GM20000 (cell line): ENCODE data around the gene CAMKMT.

Experiments
- DNase-seq: peaks from one replicate; pipeline ENCODE4 v3.0.0; 2012; ENCODE audit warnings: low spot score
- TF ChIP-seq, protein P1 (sequence below): IDR thresholded peaks from 2 replicates; pipeline ENCODE4 v1.5.1; 2012; ENCODE audit warnings: mild to moderate bottlenecking, control low read depth; ENCODE audit errors: extremely low read depth, missing control alignments

The CAMKMT gene

DNA sequence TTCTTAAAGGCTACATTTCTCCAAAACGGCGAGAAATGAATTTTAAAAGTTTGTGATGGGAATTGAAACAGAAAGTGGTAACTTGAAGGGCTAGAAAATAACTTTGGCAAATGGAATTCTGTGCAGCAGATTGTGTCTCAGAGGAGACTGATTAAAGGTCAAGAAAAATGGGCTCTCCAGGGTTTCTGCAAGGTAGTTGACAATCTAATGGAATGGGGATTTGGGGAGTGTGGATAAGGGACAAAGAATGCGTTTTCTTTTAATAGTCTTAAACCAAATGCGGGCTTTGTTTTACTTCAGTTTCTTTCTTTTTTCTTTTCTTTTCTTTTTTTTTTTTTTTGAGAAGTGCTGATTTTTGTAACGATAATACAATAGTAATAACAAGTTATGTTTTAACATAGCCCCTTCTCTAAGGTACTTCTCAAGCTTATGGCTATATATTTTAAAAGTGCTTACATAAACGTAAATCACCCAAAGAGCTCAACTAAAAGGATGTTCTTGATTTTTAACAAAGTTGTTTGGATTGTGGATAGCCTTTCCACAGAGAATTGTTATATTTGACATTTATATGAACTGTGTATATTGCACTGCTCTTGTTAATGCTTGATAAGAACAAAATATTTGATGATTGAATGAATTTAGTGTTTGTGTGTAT, 36.6 kb downstream of the CAMKMT start:
- TF ChIP-seq, protein P1, sequence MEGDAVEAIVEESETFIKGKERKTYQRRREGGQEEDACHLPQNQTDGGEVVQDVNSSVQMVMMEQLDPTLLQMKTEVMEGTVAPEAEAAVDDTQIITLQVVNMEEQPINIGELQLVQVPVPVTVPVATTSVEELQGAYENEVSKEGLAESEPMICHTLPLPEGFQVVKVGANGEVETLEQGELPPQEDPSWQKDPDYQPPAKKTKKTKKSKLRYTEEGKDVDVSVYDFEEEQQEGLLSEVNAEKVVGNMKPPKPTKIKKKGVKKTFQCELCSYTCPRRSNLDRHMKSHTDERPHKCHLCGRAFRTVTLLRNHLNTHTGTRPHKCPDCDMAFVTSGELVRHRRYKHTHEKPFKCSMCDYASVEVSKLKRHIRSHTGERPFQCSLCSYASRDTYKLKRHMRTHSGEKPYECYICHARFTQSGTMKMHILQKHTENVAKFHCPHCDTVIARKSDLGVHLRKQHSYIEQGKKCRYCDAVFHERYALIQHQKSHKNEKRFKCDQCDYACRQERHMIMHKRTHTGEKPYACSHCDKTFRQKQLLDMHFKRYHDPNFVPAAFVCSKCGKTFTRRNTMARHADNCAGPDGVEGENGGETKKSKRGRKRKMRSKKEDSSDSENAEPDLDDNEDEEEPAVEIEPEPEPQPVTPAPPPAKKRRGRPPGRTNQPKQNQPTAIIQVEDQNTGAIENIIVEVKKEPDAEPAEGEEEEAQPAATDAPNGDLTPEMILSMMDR, result no peak
- no peak for DNase-seq

DNA sequence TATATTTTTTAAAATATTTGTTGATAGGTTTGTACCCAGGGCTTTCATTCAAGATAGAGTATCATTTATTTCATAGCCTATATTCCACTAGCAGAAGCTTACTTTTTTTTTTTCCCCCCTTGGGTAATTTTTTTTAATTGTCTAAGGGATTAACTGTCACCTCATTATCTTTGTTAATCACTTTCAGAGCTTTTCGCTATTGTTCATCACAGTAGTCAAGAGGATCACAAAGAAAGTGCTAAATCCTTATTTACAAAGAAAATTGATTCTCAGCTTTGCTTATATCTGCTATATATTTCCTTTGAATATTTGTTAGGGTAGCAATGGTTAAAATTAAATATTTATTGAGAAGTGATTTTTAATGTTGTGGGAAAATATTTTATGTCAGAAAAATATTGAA, 59.0 kb downstream of the CAMKMT start:
- DNase-seq, result no peak

DNA sequence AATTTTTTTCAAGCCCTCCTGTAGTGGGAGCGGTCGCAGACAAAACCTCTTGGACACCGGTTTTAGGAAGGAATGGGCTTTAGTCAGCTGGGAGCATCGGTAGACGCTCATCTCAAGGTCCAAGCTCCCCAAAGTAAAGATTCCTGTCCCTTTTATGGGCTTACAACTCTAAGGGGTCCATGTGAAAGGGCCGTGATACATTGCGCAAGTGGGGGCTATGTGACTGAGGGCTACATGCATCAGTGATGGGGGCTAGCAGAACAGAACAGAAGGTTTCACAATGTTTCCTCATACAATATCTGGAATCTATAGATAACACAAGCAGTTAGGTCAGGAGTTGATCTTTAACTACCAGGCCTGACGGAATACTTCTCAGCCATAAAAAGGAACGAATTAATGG, 62.5 kb downstream of the CAMKMT start:
- no peak for DNase-seq
- TF ChIP-seq, protein P1, result no peak

More for the DNA sequence above, 59.0 kb downstream of the CAMKMT start:
- TF ChIP-seq, protein P1, result no peak

DNA sequence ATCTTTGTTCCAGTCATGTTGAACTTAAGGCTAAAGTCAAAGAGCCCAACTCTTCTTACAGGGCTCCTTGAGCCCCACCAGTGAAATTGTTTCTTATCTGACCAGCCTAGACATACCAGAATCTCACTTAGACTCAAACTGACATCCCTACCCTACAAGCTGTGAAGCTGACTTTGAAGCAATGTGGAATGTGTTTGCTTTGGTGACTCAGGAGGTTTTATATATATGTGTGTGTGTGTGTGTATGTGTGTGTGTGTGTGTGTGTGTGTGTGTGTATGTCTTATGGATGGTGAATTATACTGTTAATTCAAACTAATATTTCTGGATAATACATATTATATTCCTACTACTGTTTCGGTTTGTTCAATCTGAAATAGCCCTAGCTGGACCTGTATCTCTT, 67.3 kb downstream of the CAMKMT start:
- DNase-seq, result no peak
- TF ChIP-seq, protein P1, result no peak

DNA sequence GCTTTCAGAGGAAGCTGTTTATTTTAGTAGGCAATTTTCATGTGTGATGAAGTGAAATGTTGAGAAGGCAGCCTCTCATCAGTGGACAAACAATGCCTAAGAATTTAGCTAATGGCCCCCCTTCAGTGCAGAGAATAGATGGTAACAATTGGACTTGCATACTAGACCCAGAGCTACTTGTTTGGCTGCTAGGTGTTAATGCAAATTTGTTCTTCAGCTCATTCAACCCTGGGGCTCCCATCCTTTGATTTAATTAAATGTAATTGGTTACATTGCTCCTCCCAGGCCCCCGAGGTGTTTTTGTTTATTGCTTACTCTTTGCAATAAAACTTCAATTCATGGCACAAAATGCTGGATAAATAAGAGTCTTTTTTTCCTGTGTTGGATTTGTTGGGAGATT, 68.6 kb downstream of the CAMKMT start:
- TF ChIP-seq, protein P1, result no peak

DNA sequence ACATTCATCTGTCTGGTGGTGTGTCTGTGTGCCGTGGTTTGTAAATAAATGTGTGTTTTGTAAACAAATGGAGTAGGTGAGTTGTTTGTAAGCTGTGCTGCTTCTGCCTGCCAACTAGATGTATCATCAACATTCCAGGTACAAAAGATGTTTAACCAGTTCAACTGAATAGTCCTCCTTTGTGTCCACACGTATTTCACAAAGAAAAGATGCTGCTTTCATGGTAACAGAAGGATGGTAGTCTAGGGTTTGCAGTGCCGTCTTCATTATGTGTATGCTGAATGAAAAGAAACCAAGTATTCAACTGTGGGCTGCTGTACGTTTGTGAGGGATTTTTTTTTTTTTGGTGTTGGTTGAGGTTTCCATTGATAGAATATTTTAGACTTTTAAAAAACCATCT, 72.1 kb downstream of the CAMKMT start:
- DNase-seq, result no peak
- TF ChIP-seq, protein P1, result no peak

More for the DNA sequence above, 68.6 kb downstream of the CAMKMT start:
- no peak for DNase-seq

DNA sequence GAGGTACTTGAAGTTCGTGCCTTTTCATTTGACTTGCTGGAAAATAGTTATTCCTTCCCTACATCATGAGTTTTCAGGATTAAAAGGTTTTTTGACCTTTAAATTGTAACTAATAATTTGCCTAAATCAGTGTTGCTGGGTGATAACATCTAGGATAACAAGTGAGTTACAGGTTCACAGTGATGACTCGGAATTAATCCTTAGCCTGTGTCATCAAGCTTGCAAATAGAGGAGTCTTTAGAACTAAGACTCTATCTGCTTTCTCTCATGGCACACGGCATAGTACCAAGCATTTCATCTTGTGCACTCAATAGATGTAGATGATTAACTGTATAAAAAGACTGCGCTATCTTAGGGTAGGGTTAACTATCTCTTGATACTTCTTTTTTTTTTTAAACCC, 79.5 kb downstream of the CAMKMT start:
- TF ChIP-seq, protein P1, result no peak
- DNase-seq, result no peak
